Measurements from ENCODE around the gene CADM1. TPM values are rescaled to one million over a fixed set of nuclear protein-coding genes. Genes with fewer than 3 reads are reported as not detected.

The CADM1 gene
- total RNA-seq, 1 donor from 2014 or later = 8.8 TPM

- ATAC-seq = no peak
These were observed 64.2 kb downstream of the CADM1 start for GRCh38 chr11:115439969-115440540.

- no peak for ATAC-seq
These were observed 64.8 kb downstream of the CADM1 start for GRCh38 chr11:115439385-115439784.

- no peak for ATAC-seq
These were observed 66.2 kb downstream of the CADM1 start for GRCh38 chr11:115437902-115438575.

DNA sequence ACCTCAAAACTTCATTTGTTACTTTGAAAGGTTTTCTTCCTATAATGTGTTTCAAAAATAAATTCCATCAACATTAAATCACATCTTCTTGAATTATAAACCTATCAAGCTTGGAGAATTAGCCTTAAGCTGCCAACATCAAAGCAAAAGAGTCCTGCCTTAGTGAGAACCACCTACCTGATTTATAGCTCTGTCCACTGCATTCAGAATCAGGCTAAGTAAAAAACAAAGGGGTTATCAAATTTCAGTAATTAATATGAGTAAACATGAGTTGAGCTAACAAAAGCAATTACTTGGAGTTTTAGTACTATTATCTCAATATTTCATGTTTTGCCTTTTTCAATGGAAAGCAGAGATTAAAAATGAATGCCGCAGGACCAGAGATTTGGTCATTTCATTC lies 73.9 kb downstream of the CADM1 start:
- no peak for ATAC-seq

DNA sequence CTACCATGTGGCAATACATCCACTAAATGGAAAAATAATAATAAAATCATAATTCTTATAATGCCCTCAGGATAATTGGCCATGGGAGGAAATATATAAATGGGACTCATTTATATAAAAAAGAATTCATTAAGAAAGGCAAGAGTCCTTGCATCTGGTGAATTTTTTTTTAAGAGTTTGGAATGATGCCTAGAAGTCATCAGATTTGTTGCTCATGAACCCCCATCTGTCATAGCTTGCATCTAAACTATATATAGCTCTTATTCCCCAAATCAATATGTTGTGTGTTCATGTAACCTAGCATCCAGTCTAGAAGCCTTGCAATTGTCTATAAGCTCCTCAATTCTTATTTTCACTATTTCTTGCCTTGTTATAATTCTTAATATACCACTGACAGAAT lies 75.9 kb downstream of the CADM1 start:
- ATAC-seq = no peak

DNA sequence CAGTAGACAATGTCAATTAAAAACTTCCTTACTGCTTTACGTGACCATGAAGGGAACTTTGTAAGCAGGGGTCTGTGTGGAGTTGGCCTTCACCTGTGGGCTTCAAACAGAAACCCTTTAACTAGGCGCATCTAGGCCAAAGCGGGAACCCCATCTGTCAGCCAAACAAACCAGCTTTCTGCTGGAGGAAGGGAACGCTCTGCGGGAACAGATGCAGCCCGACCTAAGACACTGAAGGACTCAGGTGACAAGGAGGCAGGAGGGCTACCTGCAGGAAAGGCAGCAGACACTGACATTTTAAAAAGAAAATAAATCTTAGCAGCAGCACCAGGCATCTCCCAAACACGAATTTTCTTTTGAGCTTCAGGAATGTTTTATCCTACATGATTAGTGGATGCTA lies 78.4 kb downstream of the CADM1 start:
- ATAC-seq = no peak

GRCh38 chr11:115425250-115425649 lies 79.0 kb downstream of the CADM1 start:
- no peak for ATAC-seq

DNA sequence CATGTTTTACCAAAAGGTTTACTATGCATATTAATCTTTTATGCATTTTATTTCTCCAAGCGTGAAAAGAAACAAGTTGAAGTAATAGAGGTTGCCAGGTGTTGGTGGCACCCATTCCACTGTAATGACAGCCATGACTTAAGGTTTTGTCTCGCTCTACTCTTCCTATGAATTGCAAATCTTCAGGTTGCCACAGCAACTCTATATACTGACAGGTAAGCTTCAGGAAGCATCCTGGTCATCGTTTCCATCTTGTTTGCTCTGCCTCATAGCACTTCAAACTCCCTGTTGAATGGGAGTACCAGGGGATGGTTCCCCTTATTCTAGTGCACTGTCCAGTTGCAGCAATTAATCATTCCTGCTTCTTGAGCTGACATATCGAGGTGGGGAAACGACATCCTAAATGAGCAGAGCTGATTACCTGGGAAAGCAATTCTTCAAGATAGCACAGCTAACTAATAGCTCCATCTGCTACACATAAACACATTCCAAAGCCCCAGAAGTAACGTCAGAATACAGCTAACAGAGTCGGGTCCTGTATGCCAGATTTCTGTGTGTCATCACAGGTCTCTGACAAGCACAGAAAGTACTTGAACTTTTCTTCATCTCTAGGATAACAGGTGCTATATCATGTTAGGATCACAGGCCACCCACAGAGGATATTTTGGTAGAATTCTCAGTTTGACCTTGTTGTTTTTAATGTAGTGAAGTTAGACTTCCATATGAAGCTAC lies 80.3 kb downstream of the CADM1 start:
- no peak for ATAC-seq

DNA sequence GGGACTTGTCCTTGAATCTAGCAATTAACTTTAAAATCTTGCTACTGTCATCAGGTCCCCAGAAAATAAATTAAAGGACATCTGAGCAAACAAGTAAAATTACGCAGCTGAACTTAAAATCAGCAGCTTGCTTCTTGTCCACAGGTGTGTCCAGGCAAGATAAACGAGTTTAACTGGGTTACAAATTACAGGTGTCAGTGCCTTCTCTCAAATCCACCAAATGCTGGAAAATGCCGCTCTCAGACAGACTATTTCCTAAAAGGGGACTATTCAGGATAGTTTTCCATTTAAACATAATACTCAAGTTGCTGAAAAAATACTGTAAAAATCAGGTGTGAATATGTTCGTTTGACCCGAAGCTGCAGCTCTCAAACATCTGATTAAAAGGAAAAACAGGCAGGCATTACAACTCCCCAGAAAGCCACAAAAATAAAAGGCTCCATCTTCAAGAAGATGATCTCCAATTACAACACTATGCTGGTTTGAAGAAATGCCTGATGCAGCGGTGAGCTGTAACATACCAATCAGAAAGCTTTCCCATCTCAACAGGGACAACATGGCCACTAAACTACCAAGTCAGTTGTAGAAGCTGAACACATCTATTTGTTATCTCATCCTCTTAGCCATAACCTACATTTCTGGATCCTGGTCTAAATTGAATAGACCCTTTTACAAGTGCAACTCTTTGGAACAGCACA lies 82.1 kb downstream of the CADM1 start:
- ATAC-seq = no peak

- ATAC-seq = no peak
These were observed 82.7 kb downstream of the CADM1 start for GRCh38 chr11:115421352-115421991.

DNA sequence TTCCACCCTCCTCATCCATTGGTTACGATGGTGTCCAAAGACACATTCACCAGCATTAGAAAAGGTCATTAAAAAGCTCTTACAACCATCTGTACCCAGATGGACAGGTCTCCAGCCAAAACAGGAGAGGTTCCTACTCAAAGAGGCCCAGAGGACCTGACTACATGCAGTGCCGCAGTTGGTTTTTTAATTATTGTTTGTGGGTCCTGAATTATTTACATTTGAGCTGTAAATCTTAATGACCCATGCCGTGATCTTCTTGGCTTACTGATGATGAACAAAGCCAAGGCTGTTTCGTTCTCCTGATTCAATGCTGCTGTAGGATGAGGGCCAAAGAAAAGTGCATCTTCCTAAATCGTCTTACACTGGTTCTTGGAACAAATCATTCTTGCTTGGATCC lies 83.7 kb downstream of the CADM1 start:
- no peak for ATAC-seq

DNA sequence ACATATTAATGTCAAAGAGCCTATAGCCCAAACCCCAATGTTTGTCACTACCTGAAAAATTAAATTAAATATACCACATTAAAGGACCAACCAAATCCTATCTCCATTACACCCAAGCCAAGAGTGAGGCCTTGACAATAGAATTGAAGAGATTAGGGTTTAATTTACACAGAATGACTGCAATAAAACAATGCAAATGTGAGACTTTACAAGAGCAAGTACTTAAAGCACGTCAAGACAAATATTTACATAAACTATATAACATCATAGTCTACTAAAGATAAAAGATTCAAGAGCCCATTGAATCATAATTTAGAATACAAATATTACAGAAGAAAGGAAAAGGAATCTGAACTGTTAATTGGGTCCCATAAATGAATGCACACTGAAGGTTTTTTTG lies 85.6 kb downstream of the CADM1 start:
- ATAC-seq = no peak

DNA sequence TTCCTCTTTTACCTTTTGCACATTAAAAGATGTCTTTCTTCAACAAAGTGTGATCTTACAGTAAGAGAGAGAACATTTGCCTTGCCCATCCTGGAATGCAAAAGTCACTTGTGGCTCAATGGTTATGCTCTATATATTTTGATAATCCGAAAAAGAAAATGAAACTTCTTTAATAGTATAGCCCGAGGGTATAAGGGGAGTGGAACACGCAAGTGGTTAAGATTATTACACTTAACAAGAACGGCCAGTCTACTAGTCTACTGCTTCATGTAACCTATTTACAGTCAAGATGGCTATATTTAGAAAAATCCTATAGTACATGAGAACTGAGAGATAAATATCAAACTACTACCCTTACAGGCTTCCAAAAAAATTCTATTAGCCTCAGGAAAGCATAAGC lies 86.1 kb downstream of the CADM1 start:
- no peak for ATAC-seq

GRCh38 chr11:115411120-115411519 lies 93.1 kb downstream of the CADM1 start:
- ATAC-seq = no peak

GRCh38 chr11:115409691-115410220 lies 94.5 kb downstream of the CADM1 start:
- ATAC-seq = no peak

DNA sequence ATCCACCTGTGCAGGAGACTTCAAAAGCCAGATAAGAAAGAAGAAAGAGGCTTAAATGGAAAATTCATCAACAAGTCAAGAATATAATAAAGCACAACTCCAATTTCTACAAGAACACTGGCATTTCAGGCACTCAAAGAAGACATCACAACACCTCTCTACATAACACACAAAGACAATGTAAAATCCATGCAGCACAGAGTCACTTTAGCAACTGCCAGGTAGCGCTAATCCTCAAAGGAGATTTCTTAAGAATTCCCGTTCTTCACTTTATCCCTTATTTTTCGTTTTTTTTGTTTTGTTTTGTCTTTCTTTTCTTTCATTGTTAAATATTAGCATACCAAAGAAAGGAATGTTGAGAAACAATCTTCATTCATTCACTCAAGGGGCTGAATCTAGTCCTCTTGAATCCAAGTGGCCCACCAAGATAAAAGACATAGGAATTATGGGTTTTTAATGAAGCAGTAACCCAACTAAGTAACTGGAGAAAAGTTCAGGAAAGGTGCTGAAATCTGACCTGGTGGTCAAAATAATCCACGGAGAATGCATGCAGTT lies 95.0 kb downstream of the CADM1 start:
- no peak for ATAC-seq

DNA sequence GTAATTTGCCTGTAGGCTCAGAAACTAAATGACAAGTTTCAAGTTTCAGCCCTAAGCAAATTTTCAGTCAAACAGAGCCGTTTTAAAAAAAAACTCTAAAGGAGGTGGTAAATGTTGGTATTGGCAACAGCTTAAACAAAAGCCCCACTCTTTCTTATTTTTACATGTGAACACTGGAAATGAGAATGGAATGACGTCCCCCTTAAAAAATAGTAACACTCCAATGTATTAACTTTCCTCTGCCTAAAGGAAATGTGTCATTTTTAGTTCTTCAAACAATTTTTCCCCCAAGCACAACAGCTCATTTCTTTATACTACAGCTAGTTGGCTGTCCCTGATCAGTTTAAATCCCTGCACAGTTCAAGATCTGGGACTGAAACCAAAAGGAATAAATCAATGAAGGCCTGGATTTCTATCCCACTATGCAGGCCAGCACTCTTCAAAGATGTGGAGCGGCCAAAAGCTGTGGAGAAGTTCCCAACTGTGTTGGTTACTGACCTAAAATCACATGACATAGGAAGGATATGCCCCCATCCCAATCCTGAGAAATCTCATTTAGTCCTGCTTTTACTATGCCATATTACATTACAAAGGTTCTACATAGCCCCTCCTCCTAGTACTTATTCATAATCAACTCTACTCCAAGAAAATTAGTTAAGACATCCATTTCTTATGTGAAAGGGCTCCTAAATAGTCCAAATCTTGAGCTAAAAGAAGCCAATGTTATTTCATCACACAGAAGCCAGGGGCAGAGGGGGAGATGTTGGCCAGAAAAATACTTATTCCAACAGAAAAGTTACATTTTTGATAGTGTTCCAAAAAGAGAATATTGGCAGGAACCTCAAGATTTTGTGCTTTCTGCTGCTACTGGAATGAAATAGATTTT lies 95.9 kb downstream of the CADM1 start:
- no peak for ATAC-seq

DNA sequence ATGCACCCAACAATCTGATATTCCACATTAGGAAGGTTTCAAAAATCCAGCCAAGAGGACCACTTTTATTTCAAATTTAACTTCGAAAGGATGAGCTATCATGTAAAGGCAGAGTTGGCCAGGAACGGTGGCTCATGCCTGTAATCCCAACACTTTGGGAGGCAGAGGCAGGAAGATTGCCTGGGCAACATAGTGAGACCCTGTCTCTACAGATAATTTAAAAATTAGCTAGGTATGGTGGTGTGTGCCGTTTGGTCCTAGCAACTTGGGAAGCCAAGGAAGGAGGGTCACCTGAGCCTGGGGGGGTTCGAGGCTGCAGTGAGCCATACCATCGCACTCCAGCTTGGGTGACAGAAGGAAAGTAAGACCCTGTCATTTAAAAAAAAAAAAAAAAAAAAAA lies 96.7 kb downstream of the CADM1 start:
- no peak for ATAC-seq

GRCh38 chr11:115406404-115406803 lies 97.8 kb downstream of the CADM1 start:
- ATAC-seq = no peak

DNA sequence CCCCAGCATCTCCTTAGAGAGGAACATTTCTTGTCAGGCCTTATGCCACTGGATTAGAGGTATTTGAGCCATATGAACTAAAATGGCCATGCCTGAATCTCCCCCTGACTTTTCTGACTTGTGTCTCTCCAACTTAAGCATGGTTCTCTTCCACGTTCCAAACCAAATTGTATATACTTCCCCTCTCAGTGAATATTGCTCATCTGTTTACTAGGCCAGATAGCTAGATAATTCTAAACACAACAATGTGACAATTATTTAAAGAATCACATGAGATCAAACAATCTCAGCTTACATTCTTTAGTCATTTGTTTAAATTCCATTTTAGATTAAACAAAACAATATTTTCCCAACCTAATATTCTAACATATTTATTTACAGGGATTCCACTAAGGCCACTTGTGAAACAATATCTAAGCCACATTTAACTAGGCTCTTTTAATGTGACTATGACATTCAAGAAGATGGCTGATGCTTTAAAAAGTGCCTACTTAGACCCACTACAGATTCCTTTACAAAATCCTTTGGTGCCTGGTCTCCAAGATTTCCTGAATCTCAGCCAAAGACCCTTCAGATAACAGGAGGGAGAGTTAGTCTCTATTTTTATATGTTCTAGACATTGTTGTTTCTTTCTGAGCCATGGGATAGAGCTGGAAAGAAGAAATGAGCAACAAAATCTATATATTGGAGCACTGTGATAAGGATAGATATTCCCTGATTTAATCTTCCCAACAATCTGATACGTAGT lies 105.7 kb downstream of the CADM1 start:
- no peak for ATAC-seq

DNA sequence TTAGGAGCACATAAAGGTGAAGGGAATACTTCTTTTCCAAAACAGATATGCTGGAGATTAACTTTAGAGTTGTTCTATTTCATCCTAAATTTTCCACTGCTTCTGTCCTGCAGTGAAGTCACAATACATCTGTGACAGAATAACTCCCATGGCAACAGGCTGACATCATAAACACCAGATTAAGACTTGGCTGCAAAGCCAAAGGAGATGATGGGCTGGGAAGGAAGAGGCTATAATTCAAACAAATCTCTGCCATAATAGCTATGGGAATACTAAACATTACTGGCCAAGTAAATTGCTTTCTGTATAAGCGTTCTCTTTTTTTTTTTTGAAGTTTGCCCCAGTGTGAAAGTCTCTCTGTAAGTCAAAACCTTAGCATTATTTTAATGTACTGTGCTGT lies 107.7 kb downstream of the CADM1 start:
- no peak for ATAC-seq

Measured in esophagus mucosa (tissue), 1 donor.